Measurements from ENCODE around the gene IL15RA. TPM values are rescaled to one million over a fixed set of nuclear protein-coding genes. Genes with fewer than 3 reads are reported as not detected.

Gene IL15RA
- total and polyA plus RNA-seq, 10 of the 15 experiments (the other 5 are each of a cell fraction or from before 2014, with no cell fraction given), result 2.0 to 14.8 (median 12.1) TPM

GRCh38 chr10:5992398-5992797 is 15.1 kb upstream of the IL15RA start:
- CTCF ChIA-PET, result interaction anchor here (2.1 kb wide), 1 partner anchor 21 kb away, joined by 5 read pairs; no protein-coding TSS in a partner anchor
- no peak overlapping the region for H2AFZ ChIP-seq (ENCODE audit: control insufficient read depth, low read depth, low read length)
- no peaks in the 10 kb centered on the region for H3K4me1 ChIP-seq (ENCODE audit: control insufficient read depth, insufficient read depth, low read length)
- no peak overlapping the region for H3K9ac ChIP-seq (ENCODE audit: control insufficient read depth, insufficient read depth, low read length)
- no peak overlapping the region for H3K4me3 ChIP-seq
- H3K36me3 ChIP-seq (ENCODE audit: control insufficient read depth in 2 of 2, insufficient read depth in 2 of 2, low read length in 1 of 2), result no peaks in the 10 kb centered on the region
- no peak overlapping the region for H3K4me2 ChIP-seq (ENCODE audit: control insufficient read depth, insufficient read depth)
- RAD21 ChIA-PET (ENCODE audit: unreplicated experiment), result no interaction called here
- ATAC-seq, result no peak
- FAIRE-seq, result no peak
- H3K9me3 ChIP-seq (replicated peaks; ENCODE audit: control insufficient read depth, insufficient read depth, low read length), result peaks cover 4% of the 10 kb centered on the region; the same call in 2 of the 3 replicates
- no peak for TF ChIP-seq SUPT20H (IDR thresholded peaks at IDR 0.05; ENCODE audit: borderline replicate concordance, control insufficient read depth, low read depth, low read length)
- TF ChIP-seq USF1 (IDR thresholded peaks at IDR 0.05; ENCODE audit: borderline replicate concordance, extremely low read length, insufficient read depth, low read depth, low read length), result no peak
- TF ChIP-seq NFYB (IDR thresholded peaks at IDR 0.05; ENCODE audit: insufficient read depth, low read depth, low read length), result no peak
- TF ChIP-seq CTCF (IDR thresholded peaks at IDR 0.05 in 2 of 3, conservative IDR thresholded peaks at IDR 0.05 in 1 of 3; ENCODE audit: control insufficient read depth in 2 of 3, extremely low read depth in 1 of 3, insufficient read depth in 1 of 3, low read depth in 3 of 3, low read length in 3 of 3), result no peak
- TF ChIP-seq HDGF (IDR thresholded peaks at IDR 0.05), result no peak
- TF ChIP-seq HDAC6 (IDR thresholded peaks at IDR 0.05; ENCODE audit: unreplicated experiment), result no peak
- BruUV-seq (replicated peaks), result no TSS peak
- POLR2A ChIA-PET, result no interaction called here
- SMC1A ChIA-PET (ENCODE audit: uncharacterized antibody, unreplicated experiment), result no interaction called here
- H3K27ac ChIP-seq (ENCODE audit: control insufficient read depth, insufficient read depth), result no peak overlapping the region
- intact Hi-C loops (cut with micrococcal nuclease; ENCODE audit: unreplicated experiment), result no loop called here
- H3K27me3 ChIP-seq (replicated peaks in 1 of 2; ENCODE audit: control insufficient read depth in 2 of 2, insufficient read depth in 2 of 2, low read length in 1 of 2), result no peaks in the 10 kb centered on the region
- H4K20me1 ChIP-seq (ENCODE audit: control insufficient read depth, insufficient read depth), result no peaks in the 10 kb centered on the region
- WGBS (ENCODE audit: insufficient coverage, insufficient replicate concordance, low lambda C conversion rate, missing lambda C conversion rate), result 35% methylated on average over 1 of the region's 1 CpG
- in situ Hi-C loops (cut with MboI), result no loop called here
- no peak for DNase-seq (ENCODE audit: low read depth, low spot score)
- no peaks in the 10 kb centered on the region for H3K79me2 ChIP-seq (ENCODE audit: control insufficient read depth, insufficient read depth, low read length)

Measured in GM12878 (cell line).